Upper lobe of left lung (tissue), 4 donors: Measurements from ENCODE around the gene KRTAP17-1.

Experiments used
- CTCF ChIP-seq, 6 experiments: fragments of 450-650 bp in 4 of 6; fragments of 200-600 bp in 2 of 6; sonication (generic) in 2 of 6; IDR thresholded peaks; one replicate each; pipeline ENCODE4 v1.5.1; 2016 to 2019; ENCODE audit warnings: antibody characterized with exemption in 6 of 6
- POLR2AphosphoS5 ChIP-seq, 2 donors: sonication (generic); formaldehyde crosslinking; IDR thresholded peaks; one replicate each; pipeline ENCODE4 v1.5.1; 2017; ENCODE audit warnings: antibody characterized with exemption in 2 of 2

- TF ChIP-seq CTCF (IDR thresholded peaks at IDR 0.05) = no peak
- no peak for TF ChIP-seq POLR2AphosphoS5 (IDR thresholded peaks at IDR 0.05)
Measured at GRCh38 chr17:41340934-41341861, 25.7 kb upstream of the KRTAP17-1 start.
